Osteoblast (primary cell): ENCODE measurements around the gene KIF21B. TPM values are rescaled to one million over a fixed set of nuclear protein-coding genes. Genes with fewer than 3 reads are reported as not detected.
A peak's percentile ranks its signal among the peaks of the same experiment; 100 is the strongest.

Experiments used
- DNase-seq: peaks from one replicate; pipeline ENCODE4 v3.0.0; 2011; ENCODE audit warnings: low spot score, mixed read lengths; ENCODE audit not compliant: insufficient read length; ENCODE audit errors: missing footprints
- H2AFZ ChIP-seq: 2 replicates; pipeline ENCODE4 v1.6.0; 2011; ENCODE audit warnings: mild to moderate bottlenecking, low read length
- H3K27ac ChIP-seq: 2 replicates; pipeline ENCODE4 v1.5.1; 2011; ENCODE audit warnings: mild to moderate bottlenecking, low read depth, low read length, moderate library complexity
- H3K27me3 ChIP-seq: 2 replicates; pipeline ENCODE4 v1.6.0; 2012; ENCODE audit warnings: mild to moderate bottlenecking, control low read depth, inconsistent platforms, low read length, moderate library complexity; ENCODE audit not compliant: insufficient read depth
- H3K36me3 ChIP-seq: 2 replicates; pipeline ENCODE4 v1.5.1; 2011; ENCODE audit warnings: mild to moderate bottlenecking, low read length, control low read depth, moderate library complexity; ENCODE audit not compliant: insufficient read depth
- H3K4me1 ChIP-seq: 2 replicates; pipeline ENCODE4 v1.5.1; 2011; ENCODE audit warnings: mild to moderate bottlenecking, low read length, control low read depth, moderate library complexity; ENCODE audit not compliant: insufficient read depth
- H3K4me2 ChIP-seq: 2 replicates; pipeline ENCODE4 v1.6.0; 2011; ENCODE audit warnings: mild to moderate bottlenecking, low read length; ENCODE audit not compliant: insufficient read depth
- H3K4me3 ChIP-seq: fragments of 200-600 bp; sonication (generic); 3 replicates; pipeline ENCODE4 v1.5.1; 2012; ENCODE audit warnings: mild to moderate bottlenecking, low read length, inconsistent platforms; ENCODE audit not compliant: insufficient read depth
- H3K79me2 ChIP-seq: 2 replicates; pipeline ENCODE4 v1.6.0; 2012; ENCODE audit warnings: mild to moderate bottlenecking, low read length, control low read depth, inconsistent platforms; ENCODE audit not compliant: insufficient read depth
- H3K9me3 ChIP-seq: 2 replicates; pipeline ENCODE4 v1.5.1; 2011; ENCODE audit warnings: low read depth, low read length, control low read depth
- H4K20me1 ChIP-seq: 2 replicates; pipeline ENCODE4 v1.6.0; 2012; ENCODE audit warnings: mild to moderate bottlenecking, low read length, control low read depth; ENCODE audit not compliant: insufficient read depth
- CTCF ChIP-seq: IDR thresholded peaks from 2 replicates; pipeline ENCODE4 v1.5.1; 2011; ENCODE audit warnings: mild to moderate bottlenecking, low read depth, low read length, moderate library complexity; ENCODE audit errors: extremely low read depth
- total RNA-seq: library from RNA; depleted of rRNA; stranded (reverse); fragments of >200 nt; gene quantifications from 2 replicates; pipeline ENCODE4 v1.2.3, GENCODE V29; 2012

KIF21B gene
- total RNA-seq, 1 donor, result under 0.01 TPM

GRCh38 chr1:201013991-201014815 lies 9.3 kb downstream of the KIF21B start:
- Histone ChIP-seq H3K4me1 (no peaks in the 10 kb centered on the region), H3K4me3 (no peak overlapping the region), H4K20me1 (no peaks in the 10 kb centered on the region), H3K4me2 (no peak overlapping the region), H3K9me3 (no peaks in the 10 kb centered on the region), H2AFZ (no peak overlapping the region), H3K36me3 (no peaks in the 10 kb centered on the region), H3K27me3 (peaks cover 51% of the 10 kb centered on the region), H3K79me2 (no peaks in the 10 kb centered on the region), H3K27ac (no peak overlapping the region)
- DNase-seq, result peak; percentile 69
- TF ChIP-seq CTCF, result no peak

DNA sequence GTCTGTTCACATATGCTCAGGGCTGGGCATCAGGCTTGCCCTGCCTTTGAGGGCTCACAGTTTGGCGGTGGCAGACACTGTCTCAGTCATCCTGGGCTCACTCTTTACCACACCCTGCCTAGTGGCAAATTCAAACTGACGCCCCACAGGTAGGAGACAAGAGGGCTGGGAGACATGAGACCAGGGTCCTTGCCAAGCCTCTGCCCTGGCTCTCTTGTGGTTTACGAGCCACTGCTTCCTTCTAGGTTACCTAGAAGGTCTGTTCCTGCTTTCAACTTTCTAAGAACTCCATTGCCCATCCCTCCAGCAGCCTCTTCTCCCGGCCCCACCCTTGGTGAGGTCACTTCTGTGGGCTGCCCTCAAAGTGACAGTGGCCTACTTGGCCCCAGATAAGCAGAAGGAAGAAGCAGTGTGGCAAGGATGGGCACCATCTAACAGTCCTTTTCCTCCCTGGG lies 10.5 kb downstream of the KIF21B start:
- no peak overlapping the region for H3K4me3 ChIP-seq
- no peaks in the 10 kb centered on the region for H3K9me3 ChIP-seq
- no peaks in the 10 kb centered on the region for H4K20me1 ChIP-seq
- no peak for TF ChIP-seq CTCF
- peak; percentile 71 for DNase-seq
- no peaks in the 10 kb centered on the region for H3K36me3 ChIP-seq
- no peaks in the 10 kb centered on the region for H3K4me1 ChIP-seq
- H3K79me2 ChIP-seq, result no peaks in the 10 kb centered on the region
- no peak overlapping the region for H3K27ac ChIP-seq
- H3K4me2 ChIP-seq, result no peak overlapping the region
- no peak overlapping the region for H2AFZ ChIP-seq
- H3K27me3 ChIP-seq, result peaks cover 48% of the 10 kb centered on the region

GRCh38 chr1:201011616-201012015 lies 11.9 kb downstream of the KIF21B start:
- Histone ChIP-seq H3K27ac (no peak overlapping the region), H3K27me3 (peaks cover 42% of the 10 kb centered on the region), H2AFZ (no peak overlapping the region)

More at GRCh38 chr1:201011616-201012015, 11.9 kb downstream of the KIF21B start:
- no peaks in the 10 kb centered on the region for H3K9me3 ChIP-seq
- no peak for TF ChIP-seq CTCF
- no peak overlapping the region for H3K4me2 ChIP-seq
- no peaks in the 10 kb centered on the region for H3K4me1 ChIP-seq
- no peaks in the 10 kb centered on the region for H3K36me3 ChIP-seq
- no peaks in the 10 kb centered on the region for H3K79me2 ChIP-seq
- DNase-seq, result peak; percentile 35
- no peak overlapping the region for H3K4me3 ChIP-seq
- no peaks in the 10 kb centered on the region for H4K20me1 ChIP-seq
